ENCODE data around the gene RNF17. TPM values are rescaled to one million over a fixed set of nuclear protein-coding genes. Genes with fewer than 3 reads are reported as not detected.

Gene RNF17
- total and polyA plus RNA-seq, 2 donors (not counting 3 experiments of a cell fraction or from before 2014, with no cell fraction given), result 0.30 TPM; not detected in 1

DNA sequence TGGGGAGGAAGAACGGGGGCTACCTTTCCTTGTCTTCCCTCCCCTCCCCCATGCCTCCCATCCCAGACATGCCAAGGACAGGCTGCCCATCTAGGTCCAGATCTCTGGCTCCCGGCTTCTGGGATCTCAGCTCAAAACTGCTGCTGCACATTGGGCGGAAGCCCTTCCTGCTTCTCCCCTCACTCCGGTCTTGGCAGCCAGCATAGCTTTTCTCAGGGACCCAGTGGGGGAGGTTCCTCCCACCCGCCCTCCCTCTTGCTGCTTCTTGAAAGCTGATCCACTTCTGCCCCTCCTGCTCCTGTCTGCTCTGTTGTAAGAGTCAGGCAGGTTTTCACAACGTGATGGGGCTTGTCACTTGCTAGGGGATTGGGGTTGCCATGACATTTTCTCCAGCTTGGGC, 21.7 kb upstream of the RNF17 start:
- intact Hi-C loops (cut with micrococcal nuclease) (no loop called here), dilution Hi-C loops (cut with MboI; ENCODE audit: extremely low pct_ligation_motif_present, low sequenced_read_pairs) (no loop called here)
- Histone ChIP-seq H3K4me3 (replicated peaks in 1 of 3; ENCODE audit: insufficient read depth in 1 of 3, low read depth in 1 of 3, low read length in 3 of 3) (no peak overlapping the region), H2AFZ (ENCODE audit: low read depth, low read length) (no peak overlapping the region), H3K9me3 (replicated peaks; ENCODE audit: control insufficient read depth, insufficient read depth, low read length) (no peaks in the 10 kb centered on the region), H3K36me3 (ENCODE audit: control insufficient read depth in 2 of 2, extremely low read depth in 1 of 2, insufficient read depth in 2 of 2, low read length in 2 of 2) (no peaks in the 10 kb centered on the region), H3K4me1 (ENCODE audit: control insufficient read depth, extremely low read depth, insufficient read depth, low read length) (no peaks in the 10 kb centered on the region), H3K27me3 (ENCODE audit: control insufficient read depth in 2 of 2, insufficient read depth in 2 of 2, low read length in 2 of 2) (peaks cover 16 to 25% of the 10 kb centered on the region in 2 experiments), H4K20me1 (replicated peaks; ENCODE audit: control insufficient read depth, extremely low read depth, insufficient read depth, low read length) (no peaks in the 10 kb centered on the region), H3K9ac (replicated peaks; ENCODE audit: extremely low read depth, insufficient read depth, low read length) (no peak overlapping the region), H3K79me2 (ENCODE audit: control insufficient read depth, insufficient read depth, low read length) (no peaks in the 10 kb centered on the region), H3K9me1 (replicated peaks; ENCODE audit: control insufficient read depth, extremely low read depth, insufficient read depth, low read length) (no peaks in the 10 kb centered on the region), H3K4me2 (ENCODE audit: insufficient read depth, low read length) (no peak overlapping the region), H3K27ac (ENCODE audit: insufficient read depth, low read depth, low read length) (no peak overlapping the region)
- FAIRE-seq, result no peak
- BruUV-seq (replicated peaks), result no TSS peak
- POLR2A ChIA-PET, result no interaction called here
- DNase-seq (ENCODE audit: low read depth, low spot score), result no peak
- TF ChIP-seq, protein P1, sequence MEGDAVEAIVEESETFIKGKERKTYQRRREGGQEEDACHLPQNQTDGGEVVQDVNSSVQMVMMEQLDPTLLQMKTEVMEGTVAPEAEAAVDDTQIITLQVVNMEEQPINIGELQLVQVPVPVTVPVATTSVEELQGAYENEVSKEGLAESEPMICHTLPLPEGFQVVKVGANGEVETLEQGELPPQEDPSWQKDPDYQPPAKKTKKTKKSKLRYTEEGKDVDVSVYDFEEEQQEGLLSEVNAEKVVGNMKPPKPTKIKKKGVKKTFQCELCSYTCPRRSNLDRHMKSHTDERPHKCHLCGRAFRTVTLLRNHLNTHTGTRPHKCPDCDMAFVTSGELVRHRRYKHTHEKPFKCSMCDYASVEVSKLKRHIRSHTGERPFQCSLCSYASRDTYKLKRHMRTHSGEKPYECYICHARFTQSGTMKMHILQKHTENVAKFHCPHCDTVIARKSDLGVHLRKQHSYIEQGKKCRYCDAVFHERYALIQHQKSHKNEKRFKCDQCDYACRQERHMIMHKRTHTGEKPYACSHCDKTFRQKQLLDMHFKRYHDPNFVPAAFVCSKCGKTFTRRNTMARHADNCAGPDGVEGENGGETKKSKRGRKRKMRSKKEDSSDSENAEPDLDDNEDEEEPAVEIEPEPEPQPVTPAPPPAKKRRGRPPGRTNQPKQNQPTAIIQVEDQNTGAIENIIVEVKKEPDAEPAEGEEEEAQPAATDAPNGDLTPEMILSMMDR (IDR thresholded peaks at IDR 0.05; ENCODE audit: extremely low read depth in 1 of 2, insufficient read depth in 1 of 2, low read depth in 1 of 2, low read length in 2 of 2), result no peak
- no peak for TF ChIP-seq GATA2 (IDR thresholded peaks at IDR 0.05; ENCODE audit: insufficient read depth, insufficient read length, low read depth, low read length)
- TF ChIP-seq POLR2AphosphoS5 (IDR thresholded peaks at IDR 0.05; ENCODE audit: insufficient read depth, low read depth, low read length), result no peak
- TF ChIP-seq JUN (IDR thresholded peaks at IDR 0.05; ENCODE audit: borderline replicate concordance, insufficient read depth, insufficient read length, low read depth), result no peak
- no peak for TF ChIP-seq EZH2 (IDR thresholded peaks at IDR 0.05; ENCODE audit: borderline replicate concordance, low read depth, low read length, severe bottlenecking)
- TF ChIP-seq FOS (IDR thresholded peaks at IDR 0.05; ENCODE audit: borderline replicate concordance, insufficient read depth, low read length), result no peak
- TF ChIP-seq POLR2A (IDR thresholded peaks at IDR 0.05; ENCODE audit: low read depth, low read length), result no peak
- TF ChIP-seq, protein P2, sequence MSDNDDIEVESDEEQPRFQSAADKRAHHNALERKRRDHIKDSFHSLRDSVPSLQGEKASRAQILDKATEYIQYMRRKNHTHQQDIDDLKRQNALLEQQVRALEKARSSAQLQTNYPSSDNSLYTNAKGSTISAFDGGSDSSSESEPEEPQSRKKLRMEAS (IDR thresholded peaks at IDR 0.05; ENCODE audit: insufficient read depth, insufficient read length), result no peak
- TF ChIP-seq MYC (IDR thresholded peaks at IDR 0.05; ENCODE audit: low read depth, low read length), result no peak
- CTCF ChIA-PET, result interaction anchor here (1.1 to 1.8 kb wide), 3 partner anchors 15 to 253 kb away, joined by 3 to 5 read pairs (median 4); no protein-coding TSS in a partner anchor

All from endothelial cell of umbilical vein (primary cell).